ENCODE measurements around the gene PDZD7. TPM values are rescaled to one million over a fixed set of nuclear protein-coding genes. Genes with fewer than 3 reads are reported as not detected.

PDZD7 gene
- total RNA-seq, 1 donor from 2014 or later, result not detected

- peaks cover 21% of the 10 kb centered on the region for H3K27me3 Mint-ChIP-seq (ENCODE audit: insufficient read depth, low read depth)
- Histone ChIP-seq H3F3A (ENCODE audit: low read depth) (peaks cover 17% of the 10 kb centered on the region), H3K27ac (no peak overlapping the region), H2AFZ (replicated peaks) (no peak overlapping the region), H3K4me2 (no peak overlapping the region), H3K79me2 (ENCODE audit: low read depth) (no peaks in the 10 kb centered on the region), H3K4me1 (peaks cover 18% of the 10 kb centered on the region), H3K36me3 (no peaks in the 10 kb centered on the region), H3K9ac (no peak overlapping the region), H3K27me3 (peaks cover 25% of the 10 kb centered on the region), H3K9me3 (ENCODE audit: low read depth) (no peaks in the 10 kb centered on the region), H3K4me3 (no peak overlapping the region), H4K20me1 (ENCODE audit: low read depth) (no peaks in the 10 kb centered on the region)
- peaks cover 35% of the 10 kb centered on the region for H3K4me1 Mint-ChIP-seq
- DNase-seq (ENCODE audit: low spot score), result peak; percentile 65
- peak overlapping the region; percentile 25 for H3K27ac Mint-ChIP-seq
- H3K4me3 Mint-ChIP-seq, result no peak overlapping the region
- H3K36me3 Mint-ChIP-seq, result no peaks in the 10 kb centered on the region
- TF ChIP-seq CTCF (IDR thresholded peaks at IDR 0.05) (peak; percentile 55), EZH2phosphoT487 (IDR thresholded peaks at IDR 0.05) (no peak), EZH2 (IDR thresholded peaks at IDR 0.05) (no peak)
- H3K9me3 Mint-ChIP-seq, result no peaks in the 10 kb centered on the region
Observed at GRCh38 chr10:101011517-101012423, 19.2 kb downstream of the PDZD7 start.

GRCh38 chr10:101010329-101010728 is 20.6 kb downstream of the PDZD7 start:
- peaks cover 3% of the 10 kb centered on the region for H3K36me3 Mint-ChIP-seq
- H3K27me3 Mint-ChIP-seq (ENCODE audit: insufficient read depth, low read depth), result peaks cover 9% of the 10 kb centered on the region
- Histone ChIP-seq H3K4me3 (no peak overlapping the region), H3K27me3 (peaks cover 10% of the 10 kb centered on the region), H4K20me1 (ENCODE audit: low read depth) (no peaks in the 10 kb centered on the region), H3K4me2 (no peak overlapping the region), H3F3A (ENCODE audit: low read depth) (peaks cover 27% of the 10 kb centered on the region), H3K9ac (no peak overlapping the region), H2AFZ (replicated peaks) (no peak overlapping the region), H3K36me3 (no peaks in the 10 kb centered on the region), H3K4me1 (peaks cover 18% of the 10 kb centered on the region), H3K27ac (no peak overlapping the region), H3K9me3 (ENCODE audit: low read depth) (no peaks in the 10 kb centered on the region), H3K79me2 (ENCODE audit: low read depth) (no peaks in the 10 kb centered on the region)
- H3K4me3 Mint-ChIP-seq, result no peak overlapping the region
- no peak for TF ChIP-seq EZH2 (IDR thresholded peaks at IDR 0.05)
- TF ChIP-seq EZH2phosphoT487 (IDR thresholded peaks at IDR 0.05), result no peak
- no peak for TF ChIP-seq CTCF (IDR thresholded peaks at IDR 0.05)
- no peaks in the 10 kb centered on the region for H3K9me3 Mint-ChIP-seq
- peaks cover 28% of the 10 kb centered on the region for H3K4me1 Mint-ChIP-seq
- DNase-seq (ENCODE audit: low spot score), result no peak
- no peak overlapping the region for H3K27ac Mint-ChIP-seq

- no peaks in the 10 kb centered on the region for H3K36me3 ChIP-seq
- no peak for DNase-seq (ENCODE audit: low spot score)
- TF ChIP-seq EZH2phosphoT487 (IDR thresholded peaks at IDR 0.05), result no peak
- TF ChIP-seq EZH2 (IDR thresholded peaks at IDR 0.05), result no peak
- no peak for TF ChIP-seq CTCF (IDR thresholded peaks at IDR 0.05)
- peaks cover 4% of the 10 kb centered on the region for H3K27me3 Mint-ChIP-seq (ENCODE audit: insufficient read depth, low read depth)
- H3K9me3 ChIP-seq (ENCODE audit: low read depth), result no peaks in the 10 kb centered on the region
- no peaks in the 10 kb centered on the region for H3K9me3 Mint-ChIP-seq
- H2AFZ ChIP-seq (replicated peaks), result no peak overlapping the region
- H3K4me3 ChIP-seq, result no peak overlapping the region
- H3F3A ChIP-seq (ENCODE audit: low read depth), result peaks cover 27% of the 10 kb centered on the region
- peaks cover 3% of the 10 kb centered on the region for H3K36me3 Mint-ChIP-seq
- H3K4me1 Mint-ChIP-seq, result peaks cover 16% of the 10 kb centered on the region
- peak overlapping the region; percentile 11 for H3K4me3 Mint-ChIP-seq
- peaks cover 18% of the 10 kb centered on the region for H3K4me1 ChIP-seq
- H3K9ac ChIP-seq, result no peak overlapping the region
- H3K27ac ChIP-seq, result no peak overlapping the region
- no peaks in the 10 kb centered on the region for H3K27me3 ChIP-seq
- H3K79me2 ChIP-seq (ENCODE audit: low read depth), result no peaks in the 10 kb centered on the region
- H4K20me1 ChIP-seq (ENCODE audit: low read depth), result peaks cover 12% of the 10 kb centered on the region
- no peak overlapping the region for H3K4me2 ChIP-seq
- H3K27ac Mint-ChIP-seq, result peak overlapping the region; percentile 83
Observed at GRCh38 chr10:101008823-101009423, 22.0 kb downstream of the PDZD7 start.
